Neuron (in vitro differentiated cells): Measurements from ENCODE around the gene INSYN2B.
"Not testable (repeated sequence)": the region's sequence is repeated elsewhere in the genome, so short reads cannot be mapped to it uniquely, and the experiment has no call there.

Experiments used
- H2AFZ ChIP-seq: one replicate; pipeline ENCODE4 v1.6.1; 2013; ENCODE audit warnings: low read depth, mild to moderate bottlenecking, inconsistent platforms, low read length, moderate library complexity
- H3K27me3 ChIP-seq: one replicate; pipeline ENCODE4 v1.6.1; 2013; ENCODE audit warnings: low read length; ENCODE audit not compliant: insufficient read depth
- H3K36me3 ChIP-seq: one replicate; pipeline ENCODE4 v1.6.1; 2013; ENCODE audit warnings: low read length; ENCODE audit not compliant: insufficient read depth
- H3K4me1 ChIP-seq: one replicate; pipeline ENCODE4 v1.6.1; 2013; ENCODE audit warnings: low read length; ENCODE audit not compliant: insufficient read depth
- H3K4me3 ChIP-seq: 2 replicates; pipeline ENCODE4 v1.5.1; 2013; ENCODE audit warnings: mild to moderate bottlenecking, low read length, moderate library complexity
- H3K9me3 ChIP-seq: one replicate; pipeline ENCODE4 v1.6.1; 2013; ENCODE audit warnings: low read length

The INSYN2B gene

DNA sequence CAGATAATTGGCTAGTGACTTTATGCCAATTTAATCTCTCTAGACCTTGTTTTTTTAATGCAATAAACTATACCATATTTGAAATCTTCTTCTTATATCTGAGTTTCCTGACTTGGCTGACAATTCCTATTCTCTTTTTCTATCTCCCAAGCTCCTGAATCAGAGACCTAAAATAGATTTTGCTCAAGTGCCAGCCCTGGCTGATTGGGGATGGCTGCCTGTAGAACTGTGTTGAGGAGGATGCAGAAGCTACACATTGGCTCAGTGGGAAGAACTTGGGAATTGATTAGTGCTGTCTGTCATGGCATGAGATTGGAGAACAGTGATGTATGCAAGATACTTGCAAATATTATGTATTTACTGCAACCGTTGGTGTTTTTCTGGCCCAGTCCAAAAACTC is 132.8 kb downstream of the INSYN2B start:
- Histone ChIP-seq H3K9me3 (peaks cover 3% of the 10 kb centered on the region), H3K27me3 (no peaks in the 10 kb centered on the region), H3K36me3 (no peaks in the 10 kb centered on the region), H3K4me3 (no peak overlapping the region), H3K4me1 (no peaks in the 10 kb centered on the region), H2AFZ (no peak overlapping the region)

DNA sequence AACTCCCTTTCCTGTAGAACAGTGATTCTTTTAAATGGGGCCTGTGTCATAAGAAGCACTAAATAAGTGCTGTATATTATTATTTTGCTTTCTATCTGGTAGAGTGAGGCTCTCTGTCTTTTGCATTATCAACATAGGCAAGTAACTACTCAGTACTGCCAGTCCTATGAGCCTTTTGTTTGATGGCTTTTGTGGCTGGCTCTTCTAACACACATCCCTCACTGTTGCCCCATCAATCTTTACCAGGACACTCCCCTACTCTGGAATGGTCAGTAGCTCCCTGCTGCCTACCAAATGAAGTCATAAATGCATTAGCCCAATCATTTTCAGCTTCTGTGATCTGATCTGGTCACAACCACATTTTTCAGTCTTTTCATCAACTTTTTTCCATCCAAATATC is 137.6 kb downstream of the INSYN2B start:
- no peaks in the 10 kb centered on the region for H3K4me1 ChIP-seq
- H3K4me3 ChIP-seq: no peak overlapping the region
- H3K27me3 ChIP-seq: no peaks in the 10 kb centered on the region
- no peaks in the 10 kb centered on the region for H3K9me3 ChIP-seq
- no peaks in the 10 kb centered on the region for H3K36me3 ChIP-seq
- H2AFZ ChIP-seq: no peak overlapping the region

DNA sequence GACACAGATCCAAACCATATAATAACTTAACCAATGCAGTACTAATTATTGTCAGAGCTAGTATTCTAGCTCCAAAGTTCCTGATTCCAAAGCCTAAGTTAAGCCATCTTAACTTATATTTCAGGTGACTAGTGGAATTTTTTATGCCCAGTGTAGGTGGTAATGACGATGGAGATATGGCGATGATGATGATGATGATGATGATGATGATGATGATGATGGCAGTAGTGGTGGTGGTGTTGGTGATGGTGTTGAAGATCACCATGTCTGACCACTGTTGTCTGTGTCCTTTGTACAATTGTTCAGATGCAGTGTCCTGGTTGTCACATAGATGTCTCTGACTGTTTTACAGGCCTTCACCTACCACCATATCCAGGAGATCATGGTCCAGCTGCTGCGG is 139.9 kb downstream of the INSYN2B start:
- Histone ChIP-seq H3K4me3 (no peak overlapping the region), H2AFZ (no peak overlapping the region), H3K36me3 (no peaks in the 10 kb centered on the region), H3K4me1 (no peaks in the 10 kb centered on the region), H3K9me3 (no peaks in the 10 kb centered on the region), H3K27me3 (no peaks in the 10 kb centered on the region)

DNA sequence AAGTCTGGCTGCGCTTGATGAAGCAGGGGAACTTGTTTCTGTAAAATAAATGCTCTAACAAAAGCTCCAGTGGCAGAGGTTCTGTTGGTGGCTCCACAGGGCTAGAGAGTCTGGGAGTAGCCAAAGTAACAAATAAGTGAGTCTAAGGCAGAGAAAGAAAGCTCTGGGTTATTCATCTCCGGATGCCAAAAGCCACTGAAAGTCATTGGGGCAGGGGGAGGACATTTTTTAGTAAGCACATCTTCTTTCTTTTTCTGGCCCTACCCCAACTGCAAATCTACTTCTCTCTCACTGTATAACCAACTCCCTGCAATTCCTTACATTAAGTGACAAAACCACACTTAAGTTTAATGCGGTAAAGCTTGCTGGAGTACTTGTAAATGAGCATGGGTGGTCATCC is 141.6 kb downstream of the INSYN2B start:
- Histone ChIP-seq H3K4me3 (no peak overlapping the region), H3K9me3 (no peaks in the 10 kb centered on the region), H3K27me3 (no peaks in the 10 kb centered on the region), H2AFZ (no peak overlapping the region), H3K36me3 (no peaks in the 10 kb centered on the region), H3K4me1 (no peaks in the 10 kb centered on the region)

DNA sequence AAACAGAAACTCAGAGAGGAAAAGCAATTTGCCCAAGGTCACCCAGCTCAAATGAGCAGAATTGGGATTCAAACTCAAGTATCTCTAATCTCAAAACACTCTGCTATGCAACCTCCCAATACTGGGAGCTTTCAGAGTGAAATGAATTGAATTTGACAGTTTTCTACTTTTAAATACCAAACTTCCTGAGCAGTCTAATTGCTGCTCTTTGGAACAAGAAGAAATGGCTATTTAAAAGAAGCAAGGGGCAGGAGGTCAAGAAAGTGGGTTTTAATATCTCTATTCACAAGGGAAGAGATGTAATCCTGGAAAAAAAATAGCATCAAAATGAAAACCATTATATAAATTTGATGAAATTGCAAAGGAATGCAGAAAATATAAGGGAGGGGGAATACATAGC is 142.6 kb downstream of the INSYN2B start:
- H3K27me3 ChIP-seq: no peaks in the 10 kb centered on the region

DNA sequence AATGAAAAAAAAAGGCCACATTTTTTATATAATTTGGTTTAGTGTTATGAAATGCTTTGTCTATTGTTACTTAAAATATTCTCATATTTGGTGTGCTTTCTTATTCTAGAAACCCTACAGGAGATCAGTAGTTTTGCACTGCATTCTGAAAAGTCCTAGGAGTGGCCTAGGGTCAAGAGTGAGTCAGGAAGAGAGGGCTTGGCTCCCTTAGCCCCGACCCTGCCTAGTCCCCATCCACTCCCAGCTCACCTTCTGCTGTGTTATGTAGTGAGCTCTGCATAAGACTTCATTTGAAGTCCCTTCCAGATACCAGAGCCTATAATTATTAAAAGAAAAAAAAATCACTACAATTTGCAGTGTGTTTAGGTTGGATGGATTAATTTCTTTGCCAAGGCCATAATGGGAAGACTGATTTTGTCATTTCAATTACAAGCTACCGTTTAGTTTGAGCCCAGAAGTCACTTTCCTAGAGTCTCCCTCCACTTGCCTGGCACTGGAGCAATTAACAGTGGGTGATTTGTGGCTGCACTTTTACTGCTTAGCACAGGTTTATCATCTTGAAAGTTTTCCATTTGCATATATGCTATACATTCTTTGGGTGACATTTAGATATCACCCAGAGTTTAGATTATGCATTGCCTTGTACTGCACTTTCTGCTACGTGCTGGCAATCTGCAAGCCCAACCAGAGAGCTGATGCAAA is 143.3 kb downstream of the INSYN2B start:
- no peak overlapping the region for H2AFZ ChIP-seq
- H3K4me3 ChIP-seq: no peak overlapping the region
- no peaks in the 10 kb centered on the region for H3K4me1 ChIP-seq
- no peaks in the 10 kb centered on the region for H3K9me3 ChIP-seq
- H3K36me3 ChIP-seq: no peaks in the 10 kb centered on the region
- H3K27me3 ChIP-seq: no peaks in the 10 kb centered on the region

More for the DNA sequence above, 142.6 kb downstream of the INSYN2B start:
- no peaks in the 10 kb centered on the region for H3K9me3 ChIP-seq
- H3K4me1 ChIP-seq: no peaks in the 10 kb centered on the region
- H3K36me3 ChIP-seq: no peaks in the 10 kb centered on the region
- H2AFZ ChIP-seq: no peak overlapping the region
- no peak overlapping the region for H3K4me3 ChIP-seq

DNA sequence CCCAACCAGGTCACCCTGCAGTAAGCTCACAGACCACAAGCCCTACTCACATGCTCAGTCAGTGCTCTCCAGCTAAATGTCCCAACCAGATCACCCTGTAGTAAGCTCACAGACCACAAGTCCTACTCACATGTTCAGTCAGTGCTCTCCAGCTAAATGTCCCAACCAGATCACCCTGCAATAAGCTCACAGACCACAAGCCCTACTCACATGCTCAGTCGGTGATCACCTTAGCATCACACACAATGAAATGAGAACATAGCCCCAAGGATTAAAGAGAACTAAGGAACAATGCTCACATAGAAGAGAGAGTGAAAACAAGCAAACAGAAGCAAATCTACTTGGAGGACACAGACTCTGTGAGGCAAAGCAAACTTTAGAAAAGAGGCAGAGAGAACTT is 145.8 kb downstream of the INSYN2B start:
- not testable (repeated sequence) for H2AFZ ChIP-seq, H3K36me3 ChIP-seq, H3K4me3 ChIP-seq, H3K27me3 ChIP-seq, H3K9me3 ChIP-seq, H3K4me1 ChIP-seq

DNA sequence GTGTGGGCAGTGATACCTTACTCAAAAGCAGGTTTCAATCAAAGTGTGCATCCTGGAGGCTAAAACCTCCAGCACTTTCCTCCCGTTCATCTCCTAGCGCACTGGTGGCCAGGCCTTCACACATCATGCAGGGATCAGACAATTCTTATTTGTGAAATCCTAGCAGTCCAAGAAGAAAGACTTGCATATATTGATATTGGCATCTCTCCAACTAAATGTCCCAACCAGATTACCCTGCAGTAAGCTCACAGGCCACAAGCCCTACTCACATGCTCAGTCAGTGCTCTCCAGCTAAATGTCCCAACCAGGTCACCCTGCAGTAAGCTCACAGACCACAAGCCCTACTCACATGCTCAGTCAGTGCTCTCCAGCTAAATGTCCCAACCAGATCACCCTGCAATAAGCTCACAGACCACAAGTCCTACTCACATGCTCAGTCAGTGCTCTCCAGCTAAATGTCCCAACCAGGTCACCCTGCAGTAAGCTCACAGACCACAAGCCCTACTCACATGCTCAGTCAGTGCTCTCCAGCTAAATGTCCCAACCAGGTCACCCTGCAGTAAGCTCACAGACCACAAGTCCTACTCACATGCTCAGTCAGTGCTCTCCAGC is 146.5 kb downstream of the INSYN2B start:
- H3K36me3 ChIP-seq, H3K27me3 ChIP-seq, H3K4me3 ChIP-seq, H2AFZ ChIP-seq, H3K9me3 ChIP-seq, H3K4me1 ChIP-seq: not testable (repeated sequence)

DNA sequence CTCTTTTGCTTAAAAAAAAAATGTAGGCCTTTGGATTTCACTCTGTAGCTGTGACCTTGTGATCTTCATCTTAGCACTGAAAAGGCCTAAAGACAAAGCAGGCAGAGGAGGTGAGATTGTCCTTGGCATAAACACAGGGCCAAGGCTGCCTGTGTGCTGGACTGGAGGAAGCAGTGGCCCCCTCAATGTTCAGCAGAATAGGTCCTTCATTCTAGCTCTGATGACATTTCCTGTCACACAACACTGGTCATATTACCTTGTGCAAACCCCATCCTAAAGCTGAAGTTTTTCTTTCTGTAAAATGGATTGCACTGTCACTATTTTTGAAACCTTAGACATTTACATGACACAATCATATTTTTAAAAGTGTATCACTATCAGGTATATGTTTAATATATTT is 147.4 kb downstream of the INSYN2B start:
- no peaks in the 10 kb centered on the region for H3K36me3 ChIP-seq
- H2AFZ ChIP-seq: peak overlapping the region; percentile 43
- H3K27me3 ChIP-seq: no peaks in the 10 kb centered on the region
- H3K9me3 ChIP-seq: no peaks in the 10 kb centered on the region
- H3K4me3 ChIP-seq: no peak overlapping the region
- no peaks in the 10 kb centered on the region for H3K4me1 ChIP-seq

DNA sequence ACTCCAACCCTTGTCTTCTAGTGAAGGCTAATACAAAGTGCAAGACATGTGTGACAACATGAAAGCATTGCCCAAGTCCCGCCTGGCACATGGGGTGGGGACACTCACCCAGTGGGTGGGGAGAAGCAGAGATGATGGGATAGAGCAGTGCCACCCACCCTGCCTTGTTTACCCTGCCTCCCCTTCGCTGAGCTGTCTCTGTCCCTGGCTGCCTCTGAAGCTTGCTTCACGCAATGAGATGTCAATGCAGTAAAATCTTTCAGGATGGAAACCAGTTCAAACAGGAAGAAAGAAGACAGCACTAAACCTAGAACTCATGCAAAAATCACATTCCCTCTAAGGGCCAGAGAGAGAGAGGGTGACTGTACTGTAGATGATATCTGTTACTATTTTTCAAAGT is 148.0 kb downstream of the INSYN2B start:
- H3K4me3 ChIP-seq: no peak overlapping the region
- no peaks in the 10 kb centered on the region for H3K4me1 ChIP-seq
- H3K9me3 ChIP-seq: no peaks in the 10 kb centered on the region
- no peaks in the 10 kb centered on the region for H3K36me3 ChIP-seq
- H2AFZ ChIP-seq: peak overlapping the region; percentile 43
- no peaks in the 10 kb centered on the region for H3K27me3 ChIP-seq

DNA sequence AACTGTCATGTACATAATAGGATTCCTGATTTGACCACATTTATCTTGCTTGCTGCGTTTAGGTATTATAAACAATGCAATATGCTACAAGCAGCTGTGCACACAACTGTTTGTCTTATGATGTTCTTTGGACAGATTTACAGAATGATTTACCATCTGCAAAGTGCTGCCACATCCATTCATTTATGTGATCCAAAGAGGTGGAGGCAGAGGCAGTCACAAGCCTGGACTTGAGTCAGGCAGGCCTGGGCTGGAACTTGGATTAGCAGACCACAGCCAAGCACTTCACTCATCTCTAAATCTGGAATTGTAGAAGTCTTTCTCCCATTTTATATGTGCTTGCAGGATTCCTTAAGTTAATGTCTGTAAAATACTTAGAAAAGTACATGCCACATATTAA is 149.0 kb downstream of the INSYN2B start:
- Histone ChIP-seq H3K4me3 (no peak overlapping the region), H3K27me3 (no peaks in the 10 kb centered on the region), H3K9me3 (no peaks in the 10 kb centered on the region), H3K36me3 (no peaks in the 10 kb centered on the region), H3K4me1 (no peaks in the 10 kb centered on the region), H2AFZ (no peak overlapping the region)

DNA sequence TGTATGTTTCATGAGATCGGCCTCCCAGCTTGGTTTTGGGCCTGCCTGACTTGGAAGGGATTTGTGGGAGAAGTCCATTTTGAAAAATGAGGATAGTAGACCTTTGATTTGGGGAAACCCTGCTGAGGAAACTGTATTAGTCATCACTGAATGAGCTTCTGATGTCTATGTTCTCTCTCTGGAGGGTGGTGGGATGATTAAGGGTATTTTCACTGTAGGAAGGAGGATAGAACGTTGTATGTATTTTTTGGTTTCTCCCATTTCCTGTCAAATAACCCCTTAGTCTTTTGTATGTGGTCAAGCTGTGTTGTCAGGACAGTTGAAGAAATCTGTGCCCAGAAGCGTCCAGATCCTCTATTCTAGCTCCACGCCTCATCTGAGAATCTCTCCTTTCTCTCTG is 151.9 kb downstream of the INSYN2B start:
- Histone ChIP-seq H3K27me3 (no peaks in the 10 kb centered on the region), H3K4me1 (no peaks in the 10 kb centered on the region), H3K36me3 (no peaks in the 10 kb centered on the region), H3K9me3 (no peaks in the 10 kb centered on the region), H3K4me3 (no peak overlapping the region), H2AFZ (no peak overlapping the region)

DNA sequence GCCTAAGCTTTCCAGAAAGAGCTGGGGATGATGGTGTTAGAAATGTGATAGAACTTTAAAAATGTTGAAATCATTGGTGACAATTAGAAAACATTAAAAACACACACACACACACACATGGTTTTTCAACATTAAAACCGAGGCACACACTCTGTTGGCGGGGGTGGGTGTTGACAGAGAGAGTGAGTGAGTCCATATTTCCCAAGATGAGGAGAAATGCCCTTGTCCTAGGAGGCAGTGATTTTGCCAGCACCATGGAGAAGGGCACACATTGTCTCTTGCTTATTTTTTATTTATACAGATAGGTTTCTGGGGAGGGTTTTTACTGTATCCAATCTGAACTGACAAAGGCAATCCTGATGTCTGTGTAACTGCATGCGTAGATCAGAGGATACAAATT is 152.5 kb downstream of the INSYN2B start:
- no peaks in the 10 kb centered on the region for H3K4me1 ChIP-seq
- H3K4me3 ChIP-seq: no peak overlapping the region
- H3K36me3 ChIP-seq: no peaks in the 10 kb centered on the region
- H3K9me3 ChIP-seq: no peaks in the 10 kb centered on the region
- H3K27me3 ChIP-seq: no peaks in the 10 kb centered on the region
- H2AFZ ChIP-seq: no peak overlapping the region

DNA sequence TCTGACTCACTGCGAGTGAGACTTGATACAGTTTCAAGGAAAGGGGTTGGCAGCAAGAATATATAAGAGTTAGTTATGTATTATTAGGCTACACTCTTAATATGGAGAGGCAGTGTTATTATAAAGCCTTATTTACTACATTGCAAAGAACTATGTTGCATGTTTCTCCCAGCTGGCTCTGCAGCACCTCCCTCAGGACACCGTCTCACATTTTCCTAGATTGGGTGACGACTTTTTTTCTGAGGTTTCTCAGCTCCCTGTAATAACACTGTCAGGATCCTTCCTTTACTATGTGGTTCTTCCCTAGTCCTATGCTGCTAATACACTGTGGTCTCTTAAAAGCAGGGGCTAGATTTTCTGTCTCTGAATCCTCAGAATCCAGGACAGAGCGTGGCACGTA is 153.7 kb downstream of the INSYN2B start:
- no peaks in the 10 kb centered on the region for H3K9me3 ChIP-seq
- no peak overlapping the region for H2AFZ ChIP-seq
- no peaks in the 10 kb centered on the region for H3K36me3 ChIP-seq
- no peaks in the 10 kb centered on the region for H3K27me3 ChIP-seq
- no peaks in the 10 kb centered on the region for H3K4me1 ChIP-seq
- H3K4me3 ChIP-seq: no peak overlapping the region
